Renal cortex interstitium (tissue), 15 donors: ENCODE measurements around the gene ACSBG1. TPM values are rescaled to one million over a fixed set of nuclear protein-coding genes. Genes with fewer than 3 reads are reported as not detected.

Experiments used
- DNase-seq, 11 donors: peaks; one replicate each; pipeline ENCODE4 v3.0.0-alpha.2; 2013; ENCODE audit warnings: low read depth in 9 of 11, low spot score in 4 of 11; ENCODE audit errors: extremely low read depth in 1 of 11
- long read RNA-seq, 16 experiments: transcript quantifications; one replicate each; lab custom pipeline, GENCODE V29; 2026
- polyA plus RNA-seq, 3 donors: library from polyadenylated mRNA; unstranded; fragments of 120-200 nt; gene quantifications; one replicate each; pipeline ENCODE4 v1.2.1, GENCODE V29; 2013; ENCODE audit not compliant: insufficient read length in 3 of 3

Gene ACSBG1, protein sequence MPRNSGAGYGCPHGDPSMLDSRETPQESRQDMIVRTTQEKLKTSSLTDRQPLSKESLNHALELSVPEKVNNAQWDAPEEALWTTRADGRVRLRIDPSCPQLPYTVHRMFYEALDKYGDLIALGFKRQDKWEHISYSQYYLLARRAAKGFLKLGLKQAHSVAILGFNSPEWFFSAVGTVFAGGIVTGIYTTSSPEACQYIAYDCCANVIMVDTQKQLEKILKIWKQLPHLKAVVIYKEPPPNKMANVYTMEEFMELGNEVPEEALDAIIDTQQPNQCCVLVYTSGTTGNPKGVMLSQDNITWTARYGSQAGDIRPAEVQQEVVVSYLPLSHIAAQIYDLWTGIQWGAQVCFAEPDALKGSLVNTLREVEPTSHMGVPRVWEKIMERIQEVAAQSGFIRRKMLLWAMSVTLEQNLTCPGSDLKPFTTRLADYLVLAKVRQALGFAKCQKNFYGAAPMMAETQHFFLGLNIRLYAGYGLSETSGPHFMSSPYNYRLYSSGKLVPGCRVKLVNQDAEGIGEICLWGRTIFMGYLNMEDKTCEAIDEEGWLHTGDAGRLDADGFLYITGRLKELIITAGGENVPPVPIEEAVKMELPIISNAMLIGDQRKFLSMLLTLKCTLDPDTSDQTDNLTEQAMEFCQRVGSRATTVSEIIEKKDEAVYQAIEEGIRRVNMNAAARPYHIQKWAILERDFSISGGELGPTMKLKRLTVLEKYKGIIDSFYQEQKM
- polyA plus RNA-seq, result 1 to 10 TPM; 1.1 to 1.7 (median 1.5) TPM
- long read RNA-seq, donor 1, result 0 reads
- long read RNA-seq, donor 2, full-length matches to known transcripts, result 1 of 6 reads
- long read RNA-seq, donor 2, partial matches to known transcripts, result 0 of 6 reads
- long read RNA-seq, donor 2, other reads (novel, unspliced or antisense), result 5 of 6 reads
- long read RNA-seq, donor 3, result 0 reads
- long read RNA-seq, donor 4, result 0 reads
- long read RNA-seq, donor 5, result 0 reads
- long read RNA-seq, donor 6, result 0 reads
- long read RNA-seq, donor 7, result 0 reads
- long read RNA-seq, donor 8, result 0 reads
- long read RNA-seq, donor 9, result 0 reads
- long read RNA-seq, donor 10, result 0 reads
- long read RNA-seq, donor 11, result 0 reads
- long read RNA-seq, donor 12, result 0 reads
- long read RNA-seq, donor 13, result 0 reads
- long read RNA-seq, donor 14, result 0 reads
- long read RNA-seq, donor 15, result 0 reads
- long read RNA-seq, donor 16, result 0 reads

DNA sequence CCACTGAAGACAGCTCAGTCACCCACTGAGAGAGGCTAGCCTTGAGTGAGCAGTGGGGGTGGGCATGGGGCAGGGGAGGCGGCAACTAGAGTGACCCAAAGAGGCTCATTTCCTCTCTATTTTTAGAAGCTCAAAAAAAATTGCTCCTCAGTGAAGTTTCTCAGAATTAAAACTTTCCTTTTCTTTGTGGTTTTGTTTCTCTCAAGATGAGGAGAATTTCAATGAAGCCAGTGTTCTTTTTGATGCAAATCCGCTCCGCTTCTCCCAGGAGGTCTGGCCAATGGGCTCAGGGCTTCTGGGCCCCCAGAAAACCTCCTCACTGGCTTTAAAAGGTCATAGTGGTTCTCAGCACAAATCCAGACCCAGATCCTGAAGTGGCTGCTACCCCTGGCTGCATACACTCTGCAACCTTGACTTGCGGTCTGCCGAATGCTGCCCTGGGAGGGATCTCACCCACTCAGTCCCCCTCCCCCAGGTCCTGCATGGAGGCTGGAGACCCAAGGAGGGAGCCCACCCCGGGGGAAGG lies at the start of gene ACSBG1:
ACSBG1 (minus strand) TSS at position 51 of the 526 bp plus-strand sequence. CDS start 64 bp downstream, outside the sequence.
- DNase-seq, result no peak

DNA sequence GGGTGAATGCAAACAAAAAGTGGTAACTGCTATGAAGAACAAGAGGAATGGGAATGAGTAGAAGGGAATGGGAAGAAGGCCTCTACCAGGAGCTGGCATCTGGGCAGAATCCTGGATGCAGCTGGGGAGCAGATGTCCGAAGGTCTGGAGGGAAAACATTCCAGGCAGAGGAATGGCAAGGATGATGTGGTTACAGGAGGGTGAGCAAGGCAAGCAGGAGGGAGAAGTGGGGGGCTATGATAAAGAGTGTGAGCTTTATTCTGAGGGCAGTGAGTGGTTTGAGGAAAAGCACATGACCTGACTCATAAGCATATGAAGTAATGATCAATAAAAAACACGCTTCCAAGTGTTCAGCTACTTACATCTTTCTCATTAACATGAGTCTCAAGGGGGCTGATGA lies 48.0 kb upstream of the ACSBG1 start:
- no peak for DNase-seq

DNA sequence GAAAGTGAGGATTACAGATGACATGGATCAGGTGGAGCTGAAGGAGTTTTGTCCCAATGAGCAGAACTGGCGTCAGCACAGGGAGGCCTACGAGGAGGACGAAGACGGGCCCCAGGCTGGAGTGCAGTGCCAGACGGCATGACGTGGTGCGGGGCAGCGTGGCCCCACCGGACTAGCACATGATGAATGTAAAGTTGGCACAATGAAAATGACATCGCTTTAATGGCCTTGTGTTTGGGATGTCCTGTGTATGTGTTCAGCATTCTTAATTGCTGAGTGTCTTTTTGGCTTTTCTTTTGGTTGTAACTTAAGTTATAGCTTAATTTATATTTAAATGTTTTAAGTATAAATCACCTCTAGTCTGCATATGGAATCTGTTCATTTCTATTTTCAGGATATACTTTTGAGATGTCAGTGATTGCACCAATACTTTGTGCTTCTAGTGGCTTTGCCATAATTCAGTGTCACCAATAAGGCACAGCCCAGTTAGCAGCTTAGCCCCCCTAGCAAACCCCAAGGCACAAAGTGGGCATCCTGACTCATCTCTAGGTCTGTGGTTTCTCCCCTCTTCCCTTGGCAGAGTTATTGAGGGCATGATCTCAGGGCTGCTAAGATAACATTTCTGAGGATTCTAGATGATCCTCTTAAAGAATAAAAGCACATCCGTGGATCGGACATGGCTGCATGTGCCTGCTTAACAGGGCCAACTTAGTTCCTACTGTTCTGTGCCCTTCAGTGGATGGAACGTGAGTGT lies 46.1 kb upstream of the ACSBG1 start:
- no peak for DNase-seq

DNA sequence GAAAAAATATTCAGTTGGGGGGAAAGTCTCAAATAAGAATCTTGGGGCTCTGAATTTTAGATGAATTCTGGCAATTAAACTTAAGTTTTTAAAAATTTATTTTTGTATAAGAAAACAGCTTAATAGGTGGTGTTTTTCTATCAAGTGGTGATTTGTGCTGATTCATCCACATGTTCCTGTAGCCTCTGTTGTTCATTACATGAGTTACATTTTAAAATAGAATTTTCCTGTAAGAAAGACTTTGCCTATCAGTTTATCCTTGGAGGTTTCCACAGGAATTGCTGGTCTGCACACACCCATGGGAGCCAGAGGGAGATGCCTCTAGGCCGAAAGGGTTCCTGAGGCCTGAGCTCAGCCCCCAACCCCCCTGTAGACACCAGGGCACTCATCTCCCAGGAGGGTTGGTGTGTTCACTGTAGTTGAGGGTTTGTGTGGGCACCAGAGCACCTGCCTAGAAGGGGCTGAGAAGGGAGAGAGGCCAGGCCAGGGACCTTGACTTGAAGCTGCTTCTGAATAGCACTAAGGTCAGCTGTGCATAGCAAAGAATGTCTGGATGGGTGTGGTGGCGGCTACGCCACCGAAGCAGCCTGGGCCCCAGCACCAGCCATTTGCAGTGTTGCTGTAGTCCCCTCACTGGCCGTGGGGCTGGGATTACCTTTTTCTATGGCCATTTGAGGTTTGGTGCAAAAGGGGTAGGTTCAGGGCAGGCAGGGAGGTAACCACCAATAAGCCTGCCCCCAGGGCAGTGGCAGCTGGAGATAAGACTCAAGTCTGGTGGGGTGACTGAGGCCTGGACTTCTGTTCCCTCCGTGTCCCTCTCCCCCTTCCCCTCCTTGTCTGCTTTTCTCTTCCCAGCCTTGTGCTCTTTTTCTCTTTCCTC lies 41.9 kb upstream of the ACSBG1 start:
- DNase-seq, result no peak

DNA sequence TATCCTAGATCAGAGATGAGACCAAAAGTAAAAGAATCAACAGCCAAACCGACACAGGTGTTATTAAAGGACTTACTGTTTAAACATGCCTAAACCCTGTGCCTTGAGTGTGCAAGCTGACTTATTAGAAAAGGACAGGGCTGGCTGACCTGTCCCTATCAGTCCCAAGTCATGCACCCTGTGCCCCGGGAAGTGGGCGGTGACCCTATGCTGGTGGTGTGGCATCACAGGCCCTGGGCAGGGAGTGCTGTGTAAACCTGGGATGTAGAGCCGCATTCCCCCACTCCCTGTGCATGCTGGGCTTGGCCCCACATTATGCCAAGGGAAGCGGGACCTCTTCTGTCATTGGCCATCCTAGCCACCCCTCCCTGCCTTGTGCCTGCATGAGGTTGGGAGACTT lies 40.6 kb upstream of the ACSBG1 start:
- DNase-seq, result no peak

DNA sequence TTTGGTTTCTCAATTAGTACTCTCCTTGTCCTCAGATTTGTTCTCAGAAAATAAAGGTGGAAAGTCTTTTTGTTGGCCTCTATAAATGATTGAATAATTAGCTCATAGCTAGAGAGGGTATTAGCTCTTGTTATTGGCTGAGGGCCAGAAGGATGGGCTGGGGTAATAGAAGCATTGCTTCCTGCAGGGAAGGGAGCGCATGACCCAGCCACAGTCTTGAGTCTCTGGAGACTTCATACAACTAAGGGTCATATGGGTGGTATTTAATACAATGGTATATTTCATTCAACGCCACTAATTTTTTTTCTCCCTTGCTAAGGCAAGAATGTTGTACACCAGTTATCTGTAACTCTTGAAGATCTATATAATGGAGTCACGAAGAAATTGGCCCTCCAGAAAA lies 38.4 kb upstream of the ACSBG1 start:
- no peak for DNase-seq

DNA sequence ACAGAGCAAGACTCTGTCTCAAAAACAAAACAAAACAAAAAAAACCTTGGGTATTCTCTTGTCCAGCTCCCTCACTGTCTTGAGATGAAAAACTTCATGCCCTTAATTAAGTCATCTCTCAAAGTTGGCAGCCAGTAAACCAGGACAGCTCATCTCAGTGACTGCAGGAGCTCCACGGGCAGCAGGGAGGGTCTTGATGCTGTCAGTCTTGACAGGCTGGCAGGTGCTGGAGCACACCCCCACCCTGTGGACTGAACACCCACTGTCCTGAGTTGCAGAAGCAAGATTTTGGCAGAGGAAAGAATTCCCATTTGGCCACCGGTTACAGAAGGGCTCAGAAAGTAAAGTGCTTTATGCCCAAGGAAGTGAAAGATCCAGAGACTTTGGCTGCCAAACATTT lies 38.0 kb upstream of the ACSBG1 start:
- no peak for DNase-seq

DNA sequence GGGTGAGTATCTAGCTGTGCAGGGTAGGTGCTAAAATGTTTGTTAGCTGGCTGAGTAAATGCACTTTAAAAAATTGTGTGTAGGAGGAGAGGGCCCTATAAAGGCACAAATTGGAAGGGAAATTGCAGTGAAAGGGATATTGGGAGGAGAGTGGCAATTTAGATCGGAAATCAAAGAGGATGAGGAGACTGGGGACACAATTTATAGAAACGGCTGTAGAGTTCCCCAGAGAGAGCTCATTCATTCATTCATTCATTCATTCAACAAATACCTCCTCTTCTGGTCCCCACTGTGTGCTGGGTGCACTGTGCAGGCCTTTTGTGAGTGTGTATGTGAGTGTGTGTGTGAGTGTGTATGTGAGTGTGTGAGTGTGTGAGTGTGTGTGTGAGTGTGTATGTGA lies 32.4 kb upstream of the ACSBG1 start:
- DNase-seq, result no peak

DNA sequence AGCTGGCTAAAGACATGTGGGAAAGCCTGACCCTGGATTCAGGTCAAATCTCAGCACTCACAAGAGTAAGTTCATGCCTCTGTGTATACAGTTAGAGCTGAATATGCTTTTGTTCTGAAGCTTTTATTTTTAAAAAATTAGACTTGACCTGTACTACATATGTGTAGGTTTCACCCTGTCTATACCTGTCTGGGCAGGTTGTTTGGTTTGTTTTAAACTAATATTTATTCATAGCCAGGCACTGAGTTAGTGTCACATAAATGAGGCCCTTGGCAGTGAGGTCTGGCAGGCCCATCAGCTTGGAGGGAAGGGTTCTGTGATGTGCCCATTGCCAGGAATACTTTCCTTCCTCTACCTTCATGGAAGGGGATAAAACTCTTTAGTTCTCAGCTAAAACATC lies 31.9 kb upstream of the ACSBG1 start:
- no peak for DNase-seq

DNA sequence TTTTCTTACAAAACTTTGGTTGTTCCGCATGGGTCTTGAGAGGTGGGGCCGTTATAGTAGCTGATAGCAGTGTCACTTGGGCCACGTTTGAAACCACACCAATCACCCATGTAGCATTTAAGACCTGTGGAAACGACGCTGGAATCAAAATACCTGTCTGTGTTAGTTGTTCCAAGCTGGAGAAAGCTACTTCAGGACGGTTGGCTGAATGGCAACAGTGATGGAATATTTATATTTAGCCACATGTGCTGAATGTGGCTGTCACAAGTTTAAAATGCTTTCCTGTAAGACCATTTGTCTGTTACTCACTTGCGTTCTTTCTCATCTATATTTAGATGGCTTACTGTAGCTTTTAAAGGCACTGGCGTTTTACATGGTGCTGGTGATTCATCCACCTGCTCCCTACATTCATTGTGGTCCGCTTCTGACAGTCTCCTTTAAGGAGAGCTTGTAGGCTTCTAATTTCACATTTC lies 31.4 kb upstream of the ACSBG1 start:
- no peak for DNase-seq

DNA sequence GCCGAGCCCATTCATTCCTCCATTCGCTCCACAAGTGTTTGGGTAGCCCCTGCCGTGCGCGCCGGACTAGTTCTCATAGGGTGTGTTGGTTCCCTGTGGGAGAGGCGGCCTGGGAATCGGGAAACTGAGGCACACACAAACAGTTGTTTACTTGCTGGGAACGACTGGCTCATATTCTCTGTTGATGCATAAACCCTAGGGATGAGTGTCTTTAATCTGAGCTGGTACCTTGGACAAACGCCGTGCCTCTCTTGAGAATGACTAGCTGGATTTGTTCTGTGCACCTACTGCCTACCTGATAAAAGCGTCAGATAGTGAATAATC lies 30.7 kb upstream of the ACSBG1 start:
- no peak for DNase-seq

DNA sequence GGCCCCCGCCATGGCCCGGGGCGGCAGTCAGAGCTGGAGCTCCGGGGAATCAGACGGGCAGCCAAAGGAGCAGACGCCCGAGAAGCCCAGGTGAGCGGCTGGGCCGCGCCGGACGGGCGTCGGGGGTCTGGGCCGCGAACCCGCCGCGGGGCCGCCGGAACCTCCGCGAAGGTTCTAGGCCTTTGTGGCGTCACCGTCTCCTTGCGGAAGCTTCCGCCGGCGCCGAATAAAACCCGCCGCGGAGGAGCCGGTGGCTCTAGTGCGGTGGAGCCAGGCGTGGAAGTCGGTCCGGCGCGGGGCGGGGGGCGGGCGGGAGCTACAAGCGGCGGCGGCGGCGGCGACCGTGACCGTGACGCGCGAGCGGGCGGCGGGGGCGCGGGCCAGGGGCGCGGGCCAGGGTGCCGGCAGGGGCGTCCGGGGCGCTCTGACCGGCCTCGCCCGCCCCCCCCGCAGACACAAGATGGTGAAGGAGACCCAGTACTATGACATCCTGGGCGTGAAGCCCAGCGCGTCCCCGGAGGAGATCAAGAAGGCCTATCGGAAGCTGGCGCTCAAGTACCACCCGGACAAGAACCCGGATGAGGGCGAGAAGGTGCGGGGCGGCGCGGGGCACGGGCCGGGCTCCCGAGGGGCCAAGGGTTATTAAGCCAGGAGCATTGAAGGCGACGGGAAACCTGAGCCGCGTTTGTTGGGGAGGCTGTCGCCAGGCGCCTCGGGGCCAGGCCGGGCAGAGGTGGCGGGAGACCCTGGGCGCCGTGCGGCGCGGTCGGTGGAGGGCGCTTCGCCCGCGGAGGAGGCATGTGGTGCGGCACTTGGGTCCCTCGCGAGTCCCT lies 30.2 kb upstream of the ACSBG1 start, which contains the start of gene DNAJA4:
DNAJA4 (plus strand) TSS at position 259 of the 833 bp plus-strand sequence; CDS start at position 461, 202 bp downstream.
- DNase-seq, result peak in 6 of 11 donors; percentile 29 to 52 (median 42)

DNA sequence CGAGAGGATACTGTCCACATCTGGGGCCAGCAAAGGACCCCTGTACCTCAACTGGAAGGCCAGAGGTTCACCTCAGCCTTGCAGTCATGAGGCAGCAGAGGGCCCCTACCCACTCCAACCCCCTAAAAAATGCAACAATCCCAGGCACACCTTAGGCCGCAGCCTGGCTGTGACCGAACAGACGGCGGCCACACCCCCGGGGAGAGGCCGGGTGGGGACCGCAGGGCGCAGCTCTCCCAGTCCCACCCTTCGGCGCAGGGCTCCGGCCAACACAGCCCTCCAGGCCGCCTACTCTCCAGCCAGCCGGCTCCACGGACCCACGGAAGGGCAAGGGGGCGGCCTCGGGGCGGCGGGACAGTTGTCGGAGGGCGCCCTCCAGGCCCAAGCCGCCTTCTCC lies 29.5 kb upstream of the ACSBG1 start:
- DNase-seq, result no peak

DNA sequence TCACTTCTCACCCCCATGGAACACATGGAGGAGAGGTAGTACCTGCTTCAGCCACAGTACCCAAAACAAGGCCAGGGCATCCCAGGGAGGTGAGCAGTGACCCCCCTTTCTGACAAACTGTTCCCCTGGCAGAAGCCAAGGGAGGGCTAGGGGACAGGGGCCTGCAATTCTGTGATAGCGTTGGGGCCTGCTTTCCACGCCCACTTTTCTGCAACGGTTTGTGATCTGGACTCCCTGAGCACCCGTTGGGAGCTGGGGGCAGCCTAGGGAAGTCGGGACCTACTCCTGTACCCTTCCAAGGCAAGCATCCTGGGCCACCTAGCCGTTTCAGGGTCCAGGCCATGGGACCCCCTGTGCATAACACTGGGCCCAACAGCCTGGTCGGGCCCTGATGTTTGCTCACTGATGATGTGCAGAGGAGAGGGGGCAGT lies 29.0 kb upstream of the ACSBG1 start:
- no peak for DNase-seq

DNA sequence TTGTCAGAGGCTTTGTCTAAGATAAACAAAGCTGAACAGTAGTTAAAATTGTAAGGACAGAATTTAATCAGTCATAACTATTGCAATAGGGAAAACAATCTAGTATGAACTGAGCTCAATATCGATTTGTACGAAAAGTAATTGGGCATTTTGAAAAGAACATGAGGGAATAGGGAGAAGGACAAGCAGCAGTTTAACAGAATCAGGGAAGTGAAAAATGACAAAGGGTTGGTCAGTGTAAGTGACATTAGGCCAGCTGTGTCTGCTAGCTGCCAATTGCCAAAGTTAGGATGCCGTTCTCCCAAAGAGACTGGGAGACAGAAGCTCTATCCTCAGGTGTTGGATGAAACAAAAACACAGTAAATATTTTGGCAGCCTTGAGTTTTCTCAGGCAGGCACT lies 26.7 kb upstream of the ACSBG1 start:
- no peak for DNase-seq

DNA sequence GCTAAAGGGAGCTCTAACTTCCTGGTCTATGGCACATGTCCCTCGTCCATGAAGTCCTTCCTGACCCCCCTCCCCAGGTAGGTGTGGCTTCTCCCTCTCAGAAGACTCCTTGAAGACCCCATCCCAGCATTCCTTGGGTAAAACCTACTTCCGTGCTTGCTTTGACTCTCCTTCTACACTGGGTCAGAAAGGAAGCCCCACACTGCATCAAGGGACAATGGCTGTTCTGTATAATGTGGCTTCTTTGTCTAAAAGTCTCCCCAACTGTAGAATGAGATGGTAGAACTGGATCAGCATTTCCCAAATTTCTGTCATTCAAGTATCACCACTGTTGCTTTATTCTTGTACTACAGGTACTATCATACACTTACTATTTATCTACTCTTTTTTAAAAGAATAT lies 26.1 kb upstream of the ACSBG1 start:
- no peak for DNase-seq

DNA sequence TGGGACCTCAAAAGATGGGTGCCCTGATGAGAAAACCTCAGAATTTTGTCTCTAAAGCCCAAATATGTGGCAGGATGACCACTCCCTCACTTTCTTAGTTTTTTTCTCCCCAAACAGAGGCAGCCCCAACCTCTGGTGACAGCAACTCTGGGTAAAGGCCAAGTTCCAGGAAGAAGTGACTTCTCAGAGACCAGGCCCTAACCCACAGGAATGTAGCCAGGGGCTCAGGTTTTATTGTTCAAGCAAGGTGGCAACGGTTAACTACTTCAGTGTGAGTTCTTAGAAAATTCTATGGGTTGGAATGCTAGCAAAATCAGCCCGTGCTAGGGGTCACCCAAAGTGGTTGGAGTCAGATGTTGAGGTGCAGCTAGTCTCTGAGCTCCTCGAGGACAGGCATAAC lies 24.9 kb upstream of the ACSBG1 start:
- no peak for DNase-seq
